ENCODE data around the gene WNT2B. TPM values are rescaled to one million over a fixed set of nuclear protein-coding genes. Genes with fewer than 3 reads are reported as not detected.
A peak's percentile ranks its signal among the peaks of the same experiment; 100 is the strongest.
"Not testable (repeated sequence)": the region's sequence is repeated elsewhere in the genome, so short reads cannot be mapped to it uniquely, and the experiment has no call there.

The WNT2B gene
- 0.05 TPM in 1 of 2 replicates, not detected in the other for total RNA-seq (2014; rRNA removed; shearing (Covaris generic))

GRCh38 chr1:112508278-112509004, at the start of gene WNT2B:
TSS of gene WNT2B (plus strand) at chr1:112508965. CDS start at chr1:112509263, 298 bp downstream.
- no peak for DNase-seq (ENCODE audit: low spot score)

- DNase-seq (ENCODE audit: low spot score): no peak
Observed at GRCh38 chr1:112460615-112461014, 48.1 kb upstream of the WNT2B start.

GRCh38 chr1:112461200-112461871, 47.4 kb upstream of the WNT2B start:
- no peak for DNase-seq (ENCODE audit: low spot score)

GRCh38 chr1:112462953-112463279, 45.8 kb upstream of the WNT2B start:
- no peak for DNase-seq (ENCODE audit: low spot score)

- no peak for DNase-seq (ENCODE audit: low spot score)
Observed at GRCh38 chr1:112464501-112464900, 44.3 kb upstream of the WNT2B start.

GRCh38 chr1:112465122-112465521, 43.6 kb upstream of the WNT2B start:
- peak; percentile 13 for DNase-seq (ENCODE audit: low spot score)

GRCh38 chr1:112466078-112466660, 42.6 kb upstream of the WNT2B start:
- DNase-seq (ENCODE audit: low spot score): peak; percentile 84

- DNase-seq (ENCODE audit: low spot score): not testable (repeated sequence)
Observed at GRCh38 chr1:112470324-112470723, 38.4 kb upstream of the WNT2B start.

GRCh38 chr1:112470966-112471365, 37.8 kb upstream of the WNT2B start:
- no peak for DNase-seq (ENCODE audit: low spot score)

- no peak for DNase-seq (ENCODE audit: low spot score)
Observed at GRCh38 chr1:112472142-112472541, 36.6 kb upstream of the WNT2B start.

GRCh38 chr1:112477550-112477949, 31.2 kb upstream of the WNT2B start:
- no peak for DNase-seq (ENCODE audit: low spot score)

GRCh38 chr1:112478314-112478713, 30.5 kb upstream of the WNT2B start:
- no peak for DNase-seq (ENCODE audit: low spot score)

- DNase-seq (ENCODE audit: low spot score): not testable (repeated sequence)
Observed at GRCh38 chr1:112486063-112486462, 22.7 kb upstream of the WNT2B start.

- DNase-seq (ENCODE audit: low spot score): not testable (repeated sequence)
Observed at GRCh38 chr1:112487686-112488085, 21.1 kb upstream of the WNT2B start.

- DNase-seq (ENCODE audit: low spot score): no peak
Observed at GRCh38 chr1:112488141-112488540, 20.6 kb upstream of the WNT2B start.

- DNase-seq (ENCODE audit: low spot score): no peak
Observed at GRCh38 chr1:112492076-112492475, 16.7 kb upstream of the WNT2B start.

- DNase-seq (ENCODE audit: low spot score): no peak
Observed at GRCh38 chr1:112493351-112493750, 15.4 kb upstream of the WNT2B start.

- no peak for DNase-seq (ENCODE audit: low spot score)
Observed at GRCh38 chr1:112496290-112496689, 12.5 kb upstream of the WNT2B start.

GRCh38 chr1:112501810-112502641, 6.7 kb upstream of the WNT2B start:
- peak; percentile 46 for DNase-seq (ENCODE audit: low spot score)

- no peak for DNase-seq (ENCODE audit: low spot score)
Observed at GRCh38 chr1:112502826-112503225, 5.9 kb upstream of the WNT2B start.

- DNase-seq (ENCODE audit: low spot score): no peak
Observed at GRCh38 chr1:112504001-112504660, 4.6 kb upstream of the WNT2B start.

All from A172 (cell line).